ENCODE results near the gene ALCAM.

The ALCAM gene

DNA sequence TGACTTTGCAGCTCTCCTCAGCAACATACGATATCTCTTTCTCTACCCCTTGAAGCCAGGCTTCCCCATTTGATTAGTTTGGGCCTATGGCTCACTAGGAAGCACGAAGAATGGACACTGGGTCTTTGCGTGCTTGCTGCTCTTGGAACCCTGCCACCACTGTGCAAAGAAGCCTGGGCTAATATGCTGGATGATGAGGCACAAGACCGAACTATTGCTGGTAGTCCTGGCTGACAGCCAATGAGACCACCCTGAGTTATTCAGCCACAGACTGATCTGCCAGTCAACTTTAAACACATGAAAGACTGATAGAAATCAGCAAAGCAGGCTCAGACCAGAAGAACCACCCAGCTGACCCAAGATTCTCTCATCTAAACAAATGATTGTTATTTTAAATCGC, 251.8 kb downstream of the ALCAM start:
- H3K9me3 Mint-ChIP-seq = no peaks in the 10 kb centered on the region
- peaks cover 5% of the 10 kb centered on the region for H3K4me1 Mint-ChIP-seq
- no peak overlapping the region for H3K27ac Mint-ChIP-seq
- TF ChIP-seq, protein P1, sequence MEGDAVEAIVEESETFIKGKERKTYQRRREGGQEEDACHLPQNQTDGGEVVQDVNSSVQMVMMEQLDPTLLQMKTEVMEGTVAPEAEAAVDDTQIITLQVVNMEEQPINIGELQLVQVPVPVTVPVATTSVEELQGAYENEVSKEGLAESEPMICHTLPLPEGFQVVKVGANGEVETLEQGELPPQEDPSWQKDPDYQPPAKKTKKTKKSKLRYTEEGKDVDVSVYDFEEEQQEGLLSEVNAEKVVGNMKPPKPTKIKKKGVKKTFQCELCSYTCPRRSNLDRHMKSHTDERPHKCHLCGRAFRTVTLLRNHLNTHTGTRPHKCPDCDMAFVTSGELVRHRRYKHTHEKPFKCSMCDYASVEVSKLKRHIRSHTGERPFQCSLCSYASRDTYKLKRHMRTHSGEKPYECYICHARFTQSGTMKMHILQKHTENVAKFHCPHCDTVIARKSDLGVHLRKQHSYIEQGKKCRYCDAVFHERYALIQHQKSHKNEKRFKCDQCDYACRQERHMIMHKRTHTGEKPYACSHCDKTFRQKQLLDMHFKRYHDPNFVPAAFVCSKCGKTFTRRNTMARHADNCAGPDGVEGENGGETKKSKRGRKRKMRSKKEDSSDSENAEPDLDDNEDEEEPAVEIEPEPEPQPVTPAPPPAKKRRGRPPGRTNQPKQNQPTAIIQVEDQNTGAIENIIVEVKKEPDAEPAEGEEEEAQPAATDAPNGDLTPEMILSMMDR (IDR thresholded peaks at IDR 0.05; ENCODE audit: unreplicated experiment in 3 of 3) = no peak
- peaks cover 3% of the 10 kb centered on the region for H3K27me3 Mint-ChIP-seq (ENCODE audit: low read depth)
- no peaks in the 10 kb centered on the region for H3K36me3 Mint-ChIP-seq (ENCODE audit: low read depth)
- H3K4me3 Mint-ChIP-seq = no peak overlapping the region

DNA sequence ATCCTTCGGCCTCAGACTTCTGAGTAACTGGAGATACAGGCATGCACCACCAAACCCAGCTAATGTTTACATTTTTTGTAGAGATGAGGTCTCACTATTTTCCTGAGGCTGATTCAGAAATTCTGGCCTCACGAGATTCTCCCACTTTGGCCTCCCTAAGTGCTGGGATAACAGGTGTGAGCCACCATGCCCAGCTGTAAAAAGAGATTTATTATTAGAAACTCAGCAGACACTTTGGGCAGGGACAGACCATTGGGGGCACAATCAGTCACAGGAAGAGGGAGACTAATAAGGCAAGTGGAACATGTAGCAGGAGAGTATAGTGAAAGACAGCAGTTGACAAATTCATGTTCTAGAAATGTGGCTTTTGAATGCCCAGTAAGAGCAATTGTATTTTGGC, 252.9 kb downstream of the ALCAM start:
- H3K4me1 Mint-ChIP-seq = peaks cover 5% of the 10 kb centered on the region
- TF ChIP-seq, protein P1 (IDR thresholded peaks at IDR 0.05; ENCODE audit: unreplicated experiment in 3 of 3) = no peak
- H3K36me3 Mint-ChIP-seq (ENCODE audit: low read depth) = no peaks in the 10 kb centered on the region
- no peaks in the 10 kb centered on the region for H3K9me3 Mint-ChIP-seq
- H3K27ac Mint-ChIP-seq = no peak overlapping the region
- H3K4me3 Mint-ChIP-seq = no peak overlapping the region
- peaks cover 6% of the 10 kb centered on the region for H3K27me3 Mint-ChIP-seq (ENCODE audit: low read depth)

DNA sequence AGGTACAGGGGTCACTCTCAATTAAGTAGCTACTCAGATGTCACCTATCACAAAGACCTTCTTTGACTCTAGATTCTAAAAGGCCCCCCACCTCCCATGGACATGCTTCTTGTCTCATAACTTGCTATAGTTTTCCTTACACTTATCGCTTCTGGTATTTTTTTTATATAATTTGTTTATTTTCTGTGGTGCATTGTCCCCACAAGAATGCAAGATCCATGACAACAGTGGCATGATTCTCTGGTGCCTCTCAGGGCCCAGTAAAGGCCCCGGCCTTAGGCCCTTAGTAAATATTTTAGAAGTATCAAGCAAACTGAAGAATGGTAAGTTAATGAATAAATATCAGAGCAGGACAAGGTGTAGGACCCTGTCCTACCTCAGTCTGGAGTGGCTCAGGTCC, 253.5 kb downstream of the ALCAM start:
- Mint-ChIP-seq H3K36me3 (ENCODE audit: low read depth) (no peaks in the 10 kb centered on the region), H3K4me1 (peaks cover 5% of the 10 kb centered on the region)
- TF ChIP-seq, protein P1 (IDR thresholded peaks at IDR 0.05; ENCODE audit: unreplicated experiment in 3 of 3) = no peak

DNA sequence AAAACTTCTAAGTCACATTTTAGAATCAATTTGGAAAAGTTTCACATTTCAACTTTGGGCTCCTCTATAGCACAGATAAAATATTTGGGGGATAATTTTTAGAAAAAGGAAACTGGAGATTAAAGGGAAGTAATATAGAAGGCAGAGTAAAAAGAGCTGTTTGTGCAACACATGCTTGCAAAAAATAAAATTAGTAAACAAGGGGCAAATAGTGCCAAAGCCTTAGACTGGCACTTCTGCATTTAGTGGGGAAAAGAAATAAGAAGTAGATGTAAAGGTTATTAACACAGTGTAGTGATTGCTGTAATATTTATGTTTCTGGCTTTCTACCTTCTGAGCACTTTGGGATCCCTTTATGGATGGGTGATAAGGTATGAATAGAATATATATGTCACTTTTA, 255.5 kb downstream of the ALCAM start:
- TF ChIP-seq, protein P1 (IDR thresholded peaks at IDR 0.05; ENCODE audit: unreplicated experiment in 3 of 3) = no peak
- Mint-ChIP-seq H3K27ac (no peak overlapping the region), H3K4me3 (no peak overlapping the region), H3K9me3 (no peaks in the 10 kb centered on the region), H3K4me1 (no peaks in the 10 kb centered on the region), H3K36me3 (ENCODE audit: low read depth) (no peaks in the 10 kb centered on the region), H3K27me3 (ENCODE audit: low read depth) (peaks cover 6% of the 10 kb centered on the region)

More for the DNA sequence above, 253.5 kb downstream of the ALCAM start:
- Mint-ChIP-seq H3K9me3 (no peaks in the 10 kb centered on the region), H3K27me3 (ENCODE audit: low read depth) (peaks cover 6% of the 10 kb centered on the region), H3K4me3 (no peak overlapping the region), H3K27ac (no peak overlapping the region)
